Measurements from ENCODE around the gene GNAO1.

DNA sequence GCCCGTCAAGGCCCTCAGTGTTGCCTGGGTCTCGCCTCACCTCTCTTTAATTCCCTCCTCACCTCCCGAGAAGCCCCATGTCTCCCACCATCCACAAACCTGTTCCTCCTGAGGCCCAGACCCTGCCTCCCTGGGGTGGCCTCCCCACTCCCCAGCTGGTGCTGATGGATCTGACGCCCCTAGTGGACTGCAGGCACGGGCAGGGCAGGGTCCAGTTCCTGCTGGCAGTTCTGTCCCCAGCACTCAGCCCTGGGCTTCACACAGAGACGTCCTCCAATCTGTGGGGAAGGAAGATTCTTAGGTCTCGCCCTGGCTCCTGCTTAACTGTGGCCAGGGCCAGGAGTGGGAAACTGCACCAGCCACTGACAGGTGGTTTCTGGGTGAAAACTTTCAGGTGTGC, 125.3 kb downstream of the GNAO1 start:
- TF ChIP-seq EZH2phosphoT487 (IDR thresholded peaks at IDR 0.05; ENCODE audit: insufficient read depth, low read depth) (no peak), EZH2 (IDR thresholded peaks at IDR 0.05; ENCODE audit: insufficient read depth, poor library complexity, severe bottlenecking) (no peak)
